ENCODE measurements around the gene DOCK3. TPM values are rescaled to one million over a fixed set of nuclear protein-coding genes. Genes with fewer than 3 reads are reported as not detected.

DOCK3 gene
- total RNA-seq, 1 experiment from 2014 or later = 0.47 TPM

DNA sequence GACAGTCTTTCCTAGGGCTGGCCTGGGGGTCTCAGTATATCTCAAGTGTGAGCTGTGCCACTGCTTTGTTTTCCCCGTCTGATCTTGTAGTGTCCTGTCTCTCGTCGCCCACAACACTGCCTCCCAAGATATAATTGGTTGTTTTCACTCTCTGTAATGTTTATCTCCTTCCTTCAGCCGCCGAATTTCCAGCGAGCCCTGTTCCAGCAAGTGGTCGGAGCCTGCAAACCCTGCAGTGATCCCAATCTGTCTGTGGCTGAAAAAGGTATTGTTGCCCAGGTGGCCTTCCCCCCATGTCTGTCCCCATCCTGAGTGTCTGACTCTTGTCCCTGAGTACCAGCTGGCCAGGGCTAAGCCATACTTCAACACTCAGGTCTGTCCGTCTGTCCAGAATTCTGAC is 700.8 kb downstream of the DOCK3 start:
- no peak for DNase-seq (ENCODE audit: low spot score)
- POLR2A ChIA-PET (ENCODE audit: low non-redundant PET) = no interaction called here
- CTCF ChIA-PET = no interaction called here
- no peak for TF ChIP-seq EZH2 (IDR thresholded peaks at IDR 0.05; ENCODE audit: borderline replicate concordance, low read depth, low read length, poor library complexity, severe bottlenecking)
- Histone ChIP-seq H3K9me3 (ENCODE audit: low read depth, low read length, poor library complexity, severe bottlenecking) (no peaks in the 10 kb centered on the region), H3K27me3 (replicated peaks; ENCODE audit: insufficient read depth, low read depth, low read length, poor library complexity) (no peaks in the 10 kb centered on the region), H3K4me1 (ENCODE audit: insufficient read depth, low read length, poor library complexity, severe bottlenecking) (no peaks in the 10 kb centered on the region), H3K36me3 (ENCODE audit: insufficient read depth, low read length, poor library complexity, severe bottlenecking) (no peaks in the 10 kb centered on the region), H3K4me3 (ENCODE audit: low read depth, low read length, poor library complexity, severe bottlenecking) (no peak overlapping the region), H3K27ac (ENCODE audit: low read depth, low read length, poor library complexity, severe bottlenecking) (no peak overlapping the region)
- intact Hi-C loops (cut with micrococcal nuclease; ENCODE audit: unreplicated experiment) = no loop called here
- BruUV-seq (replicated peaks) = no TSS peak

- H3K27me3 ChIP-seq (replicated peaks; ENCODE audit: insufficient read depth, low read depth, low read length, poor library complexity) = no peaks in the 10 kb centered on the region
- TF ChIP-seq CTCF (conservative IDR thresholded peaks at IDR 0.05; ENCODE audit: low read depth, low read length) (no peak), EZH2 (IDR thresholded peaks at IDR 0.05; ENCODE audit: borderline replicate concordance, low read depth, low read length, poor library complexity, severe bottlenecking) (no peak)
- intact Hi-C loops (cut with micrococcal nuclease; ENCODE audit: unreplicated experiment) = no loop called here
- H3K36me3 ChIP-seq (ENCODE audit: insufficient read depth, low read length, poor library complexity, severe bottlenecking) = no peaks in the 10 kb centered on the region
- H3K9me3 ChIP-seq (ENCODE audit: low read depth, low read length, poor library complexity, severe bottlenecking) = no peaks in the 10 kb centered on the region
- BruUV-seq (replicated peaks) = no TSS peak
- H3K27ac ChIP-seq (ENCODE audit: low read depth, low read length, poor library complexity, severe bottlenecking) = no peak overlapping the region
- POLR2A ChIA-PET (ENCODE audit: low non-redundant PET) = no interaction called here
- no peak overlapping the region for H3K4me3 ChIP-seq (ENCODE audit: low read depth, low read length, poor library complexity, severe bottlenecking)
- CTCF ChIA-PET = no interaction called here
- DNase-seq (ENCODE audit: low spot score) = no peak
- H3K4me1 ChIP-seq (ENCODE audit: insufficient read depth, low read length, poor library complexity, severe bottlenecking) = no peaks in the 10 kb centered on the region
Measured at GRCh38 chr3:51378065-51378464, 703.3 kb downstream of the DOCK3 start.

DNA sequence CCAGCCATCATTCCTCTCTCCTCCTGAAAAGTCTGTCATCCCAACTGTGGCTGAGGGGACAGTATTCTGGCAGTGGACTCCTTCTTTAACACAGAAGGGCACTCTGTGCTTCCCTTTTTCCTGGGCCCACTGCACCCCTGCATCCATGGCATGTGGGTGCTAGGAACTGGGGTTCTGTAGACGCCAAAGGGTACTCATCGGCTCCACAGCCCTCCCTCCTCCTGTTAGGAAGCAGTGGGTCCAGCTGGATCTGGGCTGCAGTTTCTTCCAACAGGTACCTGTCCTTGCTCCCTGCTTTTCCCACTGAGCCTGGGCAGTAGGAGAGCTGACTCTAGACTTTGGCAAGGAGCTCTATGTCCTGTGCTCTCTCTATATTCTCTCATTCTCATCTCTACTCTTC is 704.0 kb downstream of the DOCK3 start:
- Histone ChIP-seq H3K4me3 (ENCODE audit: low read depth, low read length, poor library complexity, severe bottlenecking) (no peak overlapping the region), H3K27ac (ENCODE audit: low read depth, low read length, poor library complexity, severe bottlenecking) (no peak overlapping the region), H3K4me1 (ENCODE audit: insufficient read depth, low read length, poor library complexity, severe bottlenecking) (no peaks in the 10 kb centered on the region), H3K36me3 (ENCODE audit: insufficient read depth, low read length, poor library complexity, severe bottlenecking) (no peaks in the 10 kb centered on the region), H3K27me3 (replicated peaks; ENCODE audit: insufficient read depth, low read depth, low read length, poor library complexity) (no peaks in the 10 kb centered on the region), H3K9me3 (ENCODE audit: low read depth, low read length, poor library complexity, severe bottlenecking) (no peaks in the 10 kb centered on the region)
- no peak for DNase-seq (ENCODE audit: low spot score)
- BruUV-seq (replicated peaks) = no TSS peak
- CTCF ChIA-PET = no interaction called here
- TF ChIP-seq CTCF (conservative IDR thresholded peaks at IDR 0.05; ENCODE audit: low read depth, low read length) (no peak), EZH2 (IDR thresholded peaks at IDR 0.05; ENCODE audit: borderline replicate concordance, low read depth, low read length, poor library complexity, severe bottlenecking) (no peak)
- intact Hi-C loops (cut with micrococcal nuclease; ENCODE audit: unreplicated experiment) = no loop called here
- POLR2A ChIA-PET (ENCODE audit: low non-redundant PET) = no interaction called here

GRCh38 chr3:51379301-51379700 is 704.6 kb downstream of the DOCK3 start:
- no peaks in the 10 kb centered on the region for H3K27me3 ChIP-seq (replicated peaks; ENCODE audit: insufficient read depth, low read depth, low read length, poor library complexity)
- TF ChIP-seq EZH2 (IDR thresholded peaks at IDR 0.05; ENCODE audit: borderline replicate concordance, low read depth, low read length, poor library complexity, severe bottlenecking) (no peak), CTCF (conservative IDR thresholded peaks at IDR 0.05; ENCODE audit: low read depth, low read length) (no peak)
- CTCF ChIA-PET = no interaction called here
- no peak overlapping the region for H3K27ac ChIP-seq (ENCODE audit: low read depth, low read length, poor library complexity, severe bottlenecking)
- no TSS peak for BruUV-seq (replicated peaks)
- no peak for DNase-seq (ENCODE audit: low spot score)
- H3K4me1 ChIP-seq (ENCODE audit: insufficient read depth, low read length, poor library complexity, severe bottlenecking) = no peaks in the 10 kb centered on the region
- intact Hi-C loops (cut with micrococcal nuclease; ENCODE audit: unreplicated experiment) = no loop called here
- H3K9me3 ChIP-seq (ENCODE audit: low read depth, low read length, poor library complexity, severe bottlenecking) = no peaks in the 10 kb centered on the region
- no peaks in the 10 kb centered on the region for H3K36me3 ChIP-seq (ENCODE audit: insufficient read depth, low read length, poor library complexity, severe bottlenecking)
- POLR2A ChIA-PET (ENCODE audit: low non-redundant PET) = no interaction called here
- no peak overlapping the region for H3K4me3 ChIP-seq (ENCODE audit: low read depth, low read length, poor library complexity, severe bottlenecking)
